Activated T-helper 2 cell treated with anti-CD3 and anti-CD28 coated beads, Interferon-gamma antibody, Interleukin-2, Interleukin-4, amounts not matched to agents 10 μg/mL and 5 μg/mL and 100 μg/mL, durations not matched to agents 14 hours and 24 hours and 36 hours (primary cell): ENCODE measurements around the gene LSM8. TPM values are rescaled to one million over a fixed set of nuclear protein-coding genes. Genes with fewer than 3 reads are reported as not detected.
"Not testable (repeated sequence)": the region's sequence is repeated elsewhere in the genome, so short reads cannot be mapped to it uniquely, and the experiment has no call there.

Source experiments
- DNase-seq: peaks from one replicate; pipeline ENCODE4 v3.0.0; 2021; ENCODE audit warnings: low spot score
- H3K27ac Mint-ChIP-seq: one replicate; pipeline ENCODE4 v1.8.0; 2021; ENCODE audit warnings: mixed read lengths
- H3K27me3 Mint-ChIP-seq: one replicate; pipeline ENCODE4 v1.8.0; 2021; ENCODE audit warnings: low read depth, mixed read lengths
- H3K36me3 Mint-ChIP-seq: one replicate; pipeline ENCODE4 v1.8.0; 2021; ENCODE audit warnings: low read depth, mixed read lengths
- H3K4me1 Mint-ChIP-seq: one replicate; pipeline ENCODE4 v1.8.0; 2021; ENCODE audit warnings: low read depth, mixed read lengths
- H3K4me3 Mint-ChIP-seq: one replicate; pipeline ENCODE4 v1.8.0; 2021; ENCODE audit warnings: low read depth, mild to moderate bottlenecking, moderate library complexity, mixed read lengths
- H3K9me3 Mint-ChIP-seq: one replicate; pipeline ENCODE4 v1.8.0; 2021; ENCODE audit warnings: mixed read lengths
- intact Hi-C: fragments of 100-400 bp; cut with micrococcal nuclease; formaldehyde crosslinking; loops from one replicate; pipeline ENCODE4 v1.15.1; 2023
- total RNA-seq: library from RNA; stranded (reverse); gene quantifications from 2 replicates; pipeline ENCODE4 v1.2.3, GENCODE V29; 2022

Gene LSM8
- total RNA-seq, 1 donor from 2014 or later, result 50.3 TPM

DNA sequence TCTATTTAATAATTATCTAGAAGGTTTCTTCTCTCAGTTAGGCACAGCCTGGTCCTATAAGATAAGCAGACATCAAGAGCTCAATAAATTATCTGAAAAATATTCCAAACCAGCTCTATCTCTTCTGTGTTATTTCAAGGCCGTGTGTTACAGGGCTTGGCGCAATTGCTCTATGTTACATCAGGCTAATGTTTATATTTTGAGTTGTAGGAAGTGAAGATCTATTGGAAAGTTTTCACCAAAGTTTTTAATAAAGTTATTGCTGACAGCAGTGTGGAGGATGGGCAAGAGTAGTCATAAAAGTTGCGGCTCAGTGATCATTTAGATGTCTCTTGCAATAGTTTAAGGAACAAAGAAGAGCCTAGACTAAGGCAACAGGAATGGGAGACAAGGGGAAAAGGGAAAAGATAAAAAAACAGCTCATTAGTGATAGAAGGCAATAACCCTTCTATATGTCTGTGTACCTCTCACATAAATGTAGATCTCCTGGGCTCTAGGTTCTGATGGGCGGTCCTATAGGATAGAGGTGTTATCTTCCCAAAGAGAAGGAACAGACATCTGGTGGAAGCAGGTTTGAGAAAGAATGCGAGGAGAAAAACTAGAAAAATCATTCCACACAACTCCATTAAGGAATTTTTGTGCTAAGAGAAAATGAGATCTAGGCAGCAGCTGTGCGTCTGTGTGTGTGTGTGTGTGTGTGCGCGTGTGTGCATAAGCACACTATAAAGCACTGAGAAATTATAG, 34.6 kb downstream of the LSM8 start:
- no peak overlapping the region for H3K4me3 Mint-ChIP-seq
- intact Hi-C loops, result no loop called here
- no peak overlapping the region for H3K27ac Mint-ChIP-seq
- H3K36me3 Mint-ChIP-seq, result no peaks in the 10 kb centered on the region
- H3K27me3 Mint-ChIP-seq, result peaks cover 25% of the 10 kb centered on the region
- DNase-seq, result no peak
- H3K4me1 Mint-ChIP-seq, result peaks cover 14% of the 10 kb centered on the region
- no peaks in the 10 kb centered on the region for H3K9me3 Mint-ChIP-seq

DNA sequence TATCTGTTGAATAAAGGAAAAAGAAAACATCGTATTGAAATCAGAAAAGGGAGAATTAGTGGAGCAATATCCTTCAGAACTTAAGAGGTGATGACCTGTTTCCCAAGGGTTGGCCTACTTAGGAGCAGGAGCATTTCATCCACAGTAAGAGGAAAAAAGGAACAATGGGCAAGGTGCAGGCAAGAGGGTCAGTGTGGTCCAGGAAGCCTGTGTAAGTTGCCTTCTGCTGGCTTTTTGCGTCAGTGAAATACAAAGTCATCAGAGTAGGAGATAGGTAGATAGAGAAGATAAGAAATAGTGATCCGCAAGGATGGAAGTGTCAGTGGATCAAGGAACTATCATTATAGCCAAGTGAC, 35.2 kb downstream of the LSM8 start:
- Mint-ChIP-seq H3K36me3 (no peaks in the 10 kb centered on the region), H3K4me3 (no peak overlapping the region), H3K9me3 (no peaks in the 10 kb centered on the region), H3K27me3 (peaks cover 25% of the 10 kb centered on the region), H3K4me1 (peaks cover 9% of the 10 kb centered on the region), H3K27ac (no peak overlapping the region)
- no peak for DNase-seq
- intact Hi-C loops, result no loop called here

DNA sequence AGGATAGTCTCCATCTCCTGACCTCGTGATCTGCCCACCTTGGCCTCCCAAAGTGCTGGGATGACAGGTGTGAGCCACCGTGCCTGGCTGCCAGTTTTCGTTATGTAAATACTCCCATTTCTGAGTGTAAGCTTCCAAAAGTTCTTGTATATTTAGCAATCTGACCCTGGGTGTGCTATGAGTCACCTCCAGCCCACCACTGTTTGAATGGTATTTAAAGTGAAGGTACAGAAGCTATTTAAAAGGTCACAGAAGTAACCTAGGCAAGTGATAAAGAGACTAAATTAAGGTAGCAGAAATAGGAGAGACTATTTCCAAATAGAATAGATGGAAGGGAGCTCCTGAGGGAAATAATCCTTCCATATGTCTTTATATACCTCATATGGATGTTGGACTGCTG, 36.6 kb downstream of the LSM8 start:
- Mint-ChIP-seq H3K4me3 (no peak overlapping the region), H3K9me3 (no peaks in the 10 kb centered on the region), H3K27ac (no peak overlapping the region), H3K36me3 (no peaks in the 10 kb centered on the region), H3K27me3 (peaks cover 17% of the 10 kb centered on the region), H3K4me1 (no peaks in the 10 kb centered on the region)
- intact Hi-C loops, result no loop called here
- DNase-seq, result no peak

DNA sequence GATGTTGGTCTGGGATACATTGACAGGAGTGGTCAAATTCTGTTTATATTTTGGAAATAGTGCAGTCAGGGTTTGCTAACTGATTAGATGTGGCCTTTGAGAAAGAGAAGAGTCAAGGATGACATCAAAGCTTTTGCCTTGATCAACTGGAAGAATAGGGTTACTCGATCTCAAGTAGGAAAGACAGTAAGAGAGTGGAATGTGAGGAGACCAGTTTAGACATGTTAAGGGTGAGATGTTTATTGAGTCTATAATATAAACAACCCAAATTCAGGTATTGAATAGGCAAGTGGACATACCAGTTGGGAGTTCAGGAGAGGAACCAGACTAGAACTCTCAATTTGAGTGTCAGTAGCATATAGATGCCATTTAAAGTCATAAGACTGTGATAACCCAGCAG, 38.6 kb downstream of the LSM8 start:
- intact Hi-C loops, result no loop called here
- no peak for DNase-seq
- Mint-ChIP-seq H3K4me1 (no peaks in the 10 kb centered on the region), H3K27me3 (peaks cover 12% of the 10 kb centered on the region), H3K36me3 (no peaks in the 10 kb centered on the region), H3K9me3 (no peaks in the 10 kb centered on the region), H3K27ac (no peak overlapping the region), H3K4me3 (no peak overlapping the region)

DNA sequence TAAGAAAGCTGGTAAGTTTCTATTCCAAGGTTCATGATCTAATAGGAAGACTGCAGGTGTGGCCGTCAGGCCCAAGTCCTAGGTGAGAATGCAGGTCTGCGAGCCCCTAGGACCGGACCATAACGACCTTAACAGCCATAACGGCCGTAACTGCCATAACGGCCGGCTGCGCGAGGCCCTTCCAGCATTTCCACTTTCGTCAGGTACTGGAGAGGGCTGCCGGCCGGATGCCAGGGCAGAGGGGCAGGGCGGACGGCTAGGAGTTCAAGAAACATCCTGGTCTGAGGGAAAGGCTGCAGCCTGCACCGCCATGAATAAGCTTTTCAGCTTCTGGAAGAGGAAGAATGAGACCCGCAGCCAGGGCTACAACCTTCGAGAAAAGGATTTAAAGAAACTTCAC, 40.6 kb downstream of the LSM8 start, which contains the start of gene ANKRD7:
Gene ANKRD7 (plus strand): TSS at position 184 of the 400 bp plus-strand sequence. CDS start 127 bp downstream, at position 311.
- H3K27ac Mint-ChIP-seq, result no peak within 1 kb of the TSS
- no peak within 1 kb of the TSS for H3K4me3 Mint-ChIP-seq
- no peak for DNase-seq
- intact Hi-C loops, result no loop called here
- H3K36me3 Mint-ChIP-seq, result no peaks in the 10 kb centered on the region
- H3K4me1 Mint-ChIP-seq, result no peaks in the 10 kb centered on the region
- no peaks in the 10 kb centered on the region for H3K9me3 Mint-ChIP-seq
- H3K27me3 Mint-ChIP-seq, result peaks cover 2% of the 10 kb centered on the region

DNA sequence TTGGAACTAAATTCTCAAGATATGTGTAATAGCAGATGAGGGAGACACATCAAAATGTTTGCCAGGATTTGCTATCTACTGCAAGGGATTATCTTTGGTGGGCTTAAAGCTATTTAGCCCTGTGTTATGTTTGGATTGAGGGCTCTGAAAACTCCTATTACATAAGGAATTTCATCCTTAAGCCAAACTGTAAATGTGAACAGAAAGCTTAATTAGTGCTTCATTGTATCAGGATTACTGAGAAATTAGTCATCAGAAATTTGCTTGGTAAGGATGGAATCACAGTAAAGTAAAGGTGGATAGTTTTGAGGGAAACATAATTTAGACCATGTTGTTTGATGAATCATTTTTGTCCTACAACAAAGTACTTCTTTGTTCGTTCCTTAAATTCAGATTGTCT, 48.9 kb downstream of the LSM8 start:
- Mint-ChIP-seq H3K27me3 (no peaks in the 10 kb centered on the region), H3K4me1 (peaks cover 11% of the 10 kb centered on the region), H3K27ac (no peak overlapping the region), H3K9me3 (no peaks in the 10 kb centered on the region), H3K4me3 (no peak overlapping the region), H3K36me3 (no peaks in the 10 kb centered on the region)
- intact Hi-C loops, result no loop called here
- DNase-seq, result no peak

DNA sequence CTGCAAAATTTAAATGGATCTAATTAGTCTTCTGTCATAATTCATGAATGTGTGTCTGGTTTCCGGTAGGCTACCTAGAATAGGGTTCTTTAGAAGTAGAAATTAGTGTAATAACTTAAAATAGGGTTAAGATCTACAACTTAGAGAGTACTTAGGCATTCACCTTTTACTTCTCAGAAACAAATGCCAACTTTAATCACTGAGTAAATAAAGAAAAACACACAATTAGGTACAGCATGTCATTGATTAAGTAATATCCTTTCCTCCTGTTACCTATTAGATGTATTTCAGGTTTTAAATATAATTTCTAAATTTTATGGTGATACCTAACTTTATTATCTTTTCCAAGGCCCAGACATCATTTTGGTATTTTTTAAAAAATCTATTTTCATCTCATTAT, 49.8 kb downstream of the LSM8 start:
- H3K27me3 Mint-ChIP-seq, result peaks cover 1% of the 10 kb centered on the region
- H3K4me3 Mint-ChIP-seq, result no peak overlapping the region
- intact Hi-C loops, result no loop called here
- no peak overlapping the region for H3K27ac Mint-ChIP-seq
- no peaks in the 10 kb centered on the region for H3K9me3 Mint-ChIP-seq
- H3K4me1 Mint-ChIP-seq, result peaks cover 11% of the 10 kb centered on the region
- DNase-seq, result no peak
- no peaks in the 10 kb centered on the region for H3K36me3 Mint-ChIP-seq

DNA sequence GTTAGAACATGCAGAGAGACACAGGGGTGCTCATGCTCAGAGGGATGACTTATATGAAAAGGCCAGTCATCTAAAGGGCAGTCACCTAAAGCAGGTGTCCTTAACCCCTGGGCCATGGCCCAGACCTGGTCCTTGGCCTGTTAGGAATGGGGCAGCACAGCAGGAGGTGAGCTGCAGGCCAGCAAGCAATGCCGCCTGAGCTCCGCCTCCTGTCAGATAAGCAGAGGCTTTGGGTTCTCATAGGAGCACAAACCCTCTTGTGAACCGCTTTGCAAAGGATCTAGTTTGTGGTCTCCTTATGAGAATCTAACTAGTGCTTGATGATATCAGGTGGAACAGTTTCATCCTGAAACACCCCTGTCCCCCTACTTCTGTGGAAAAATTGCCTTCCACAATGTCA, 55.0 kb downstream of the LSM8 start:
- H3K27ac Mint-ChIP-seq, result no peak overlapping the region
- intact Hi-C loops, result no loop called here
- H3K4me1 Mint-ChIP-seq, result peaks cover 2% of the 10 kb centered on the region
- H3K27me3 Mint-ChIP-seq, result peaks cover 4% of the 10 kb centered on the region
- no peak for DNase-seq
- no peaks in the 10 kb centered on the region for H3K9me3 Mint-ChIP-seq
- no peaks in the 10 kb centered on the region for H3K36me3 Mint-ChIP-seq
- no peak overlapping the region for H3K4me3 Mint-ChIP-seq

DNA sequence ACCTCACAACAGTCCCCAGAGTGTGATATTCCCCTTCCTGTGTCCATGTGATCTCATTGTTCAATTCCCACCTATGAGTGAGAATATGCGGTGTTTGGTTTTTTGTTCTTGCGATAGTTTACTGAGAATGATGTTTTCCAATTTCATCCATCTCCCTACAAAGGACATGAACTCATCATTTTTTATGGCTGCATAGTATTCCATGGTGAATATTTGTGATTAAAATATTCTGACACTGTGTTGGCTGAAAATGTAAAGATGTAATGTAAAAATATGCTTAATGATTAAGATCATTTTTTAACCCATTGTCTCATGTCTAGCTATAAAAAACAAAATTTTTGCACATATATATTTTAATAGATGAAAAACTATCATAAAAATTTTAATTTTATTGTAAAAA, 56.4 kb downstream of the LSM8 start:
- H3K4me1 Mint-ChIP-seq, DNase-seq, intact Hi-C loops: not testable (repeated sequence)

More for the DNA sequence above, 56.4 kb downstream of the LSM8 start:
- H3K36me3 Mint-ChIP-seq, H3K27ac Mint-ChIP-seq, H3K4me3 Mint-ChIP-seq, H3K27me3 Mint-ChIP-seq, H3K9me3 Mint-ChIP-seq: not testable (repeated sequence)

Other genes with a start within 250 kb of the LSM8 start
- not detected in 2 replicates for gene ANKRD7, start 40.5 kb downstream of the LSM8 start, total RNA-seq